ENCODE results near the gene BMPR2. TPM values are rescaled to one million over a fixed set of nuclear protein-coding genes. Genes with fewer than 3 reads are reported as not detected.

Gene BMPR2
- total RNA-seq, 1 experiment from 2014 or later: 12.8 TPM

GRCh38 chr2:202486351-202486750 is 110.2 kb downstream of the BMPR2 start:
- ATAC-seq (no peak), DNase-seq (ENCODE audit: low read depth, low spot score) (no peak)
- H4K20me1 ChIP-seq (ENCODE audit: insufficient read depth): no peaks in the 10 kb centered on the region
- BruUV-seq (replicated peaks): no TSS peak
- no peaks in the 10 kb centered on the region for H3K79me2 ChIP-seq (ENCODE audit: insufficient read depth, low read length)
- no peak overlapping the region for H3K27ac ChIP-seq (ENCODE audit: low read depth, low read length)
- H3K36me3 ChIP-seq (ENCODE audit: control insufficient read depth in 1 of 2, insufficient read depth in 2 of 2, low read length in 2 of 2): no peaks in the 10 kb centered on the region
- ChIA-PET POLR2A (no interaction called here), CTCF (no interaction called here), RAD21 (ENCODE audit: low non-redundant PET in 1 of 2, low total read pairs in 2 of 2, uncharacterized antibody in 2 of 2, unreplicated experiment in 2 of 2) (no interaction called here)
- TF ChIP-seq ATF3 (IDR thresholded peaks at IDR 0.05) (no peak), POLR2AphosphoS5 (IDR thresholded peaks at IDR 0.05; ENCODE audit: low read depth, low read length) (no peak), ZFX (IDR thresholded peaks at IDR 0.05) (no peak), MAX (IDR thresholded peaks at IDR 0.05) (no peak), JUND (IDR thresholded peaks at IDR 0.05) (no peak), ZNF274 (IDR thresholded peaks at IDR 0.05; ENCODE audit: low read depth, low read length) (no peak), SIN3A (IDR thresholded peaks at IDR 0.05; ENCODE audit: low read depth) (no peak), FOSL1 (IDR thresholded peaks at IDR 0.05; ENCODE audit: low read depth) (no peak), CEBPB (IDR thresholded peaks at IDR 0.05; ENCODE audit: low read depth) (no peak), SRF (IDR thresholded peaks at IDR 0.05; ENCODE audit: low read depth) (no peak), YY1 (IDR thresholded peaks at IDR 0.05; ENCODE audit: extremely low read depth, insufficient replicate concordance, low read depth, low read length) (no peak), EZH2 (IDR thresholded peaks at IDR 0.05) (no peak), ELF1 (IDR thresholded peaks at IDR 0.05; ENCODE audit: borderline replicate concordance, low read depth) (no peak), RAD21 (IDR thresholded peaks at IDR 0.05; ENCODE audit: low read depth) (no peak), POLR2A (IDR thresholded peaks at IDR 0.05; ENCODE audit: borderline replicate concordance, extremely low read depth, insufficient read depth, insufficient read length) (no peak)
- TF ChIP-seq, protein P1, sequence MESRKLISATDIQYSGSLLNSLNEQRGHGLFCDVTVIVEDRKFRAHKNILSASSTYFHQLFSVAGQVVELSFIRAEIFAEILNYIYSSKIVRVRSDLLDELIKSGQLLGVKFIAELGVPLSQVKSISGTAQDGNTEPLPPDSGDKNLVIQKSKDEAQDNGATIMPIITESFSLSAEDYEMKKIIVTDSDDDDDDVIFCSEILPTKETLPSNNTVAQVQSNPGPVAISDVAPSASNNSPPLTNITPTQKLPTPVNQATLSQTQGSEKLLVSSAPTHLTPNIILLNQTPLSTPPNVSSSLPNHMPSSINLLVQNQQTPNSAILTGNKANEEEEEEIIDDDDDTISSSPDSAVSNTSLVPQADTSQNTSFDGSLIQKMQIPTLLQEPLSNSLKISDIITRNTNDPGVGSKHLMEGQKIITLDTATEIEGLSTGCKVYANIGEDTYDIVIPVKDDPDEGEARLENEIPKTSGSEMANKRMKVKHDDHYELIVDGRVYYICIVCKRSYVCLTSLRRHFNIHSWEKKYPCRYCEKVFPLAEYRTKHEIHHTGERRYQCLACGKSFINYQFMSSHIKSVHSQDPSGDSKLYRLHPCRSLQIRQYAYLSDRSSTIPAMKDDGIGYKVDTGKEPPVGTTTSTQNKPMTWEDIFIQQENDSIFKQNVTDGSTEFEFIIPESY (IDR thresholded peaks at IDR 0.05; ENCODE audit: extremely low read depth, insufficient replicate concordance, low read length): no peak
- TF ChIP-seq, protein P2, sequence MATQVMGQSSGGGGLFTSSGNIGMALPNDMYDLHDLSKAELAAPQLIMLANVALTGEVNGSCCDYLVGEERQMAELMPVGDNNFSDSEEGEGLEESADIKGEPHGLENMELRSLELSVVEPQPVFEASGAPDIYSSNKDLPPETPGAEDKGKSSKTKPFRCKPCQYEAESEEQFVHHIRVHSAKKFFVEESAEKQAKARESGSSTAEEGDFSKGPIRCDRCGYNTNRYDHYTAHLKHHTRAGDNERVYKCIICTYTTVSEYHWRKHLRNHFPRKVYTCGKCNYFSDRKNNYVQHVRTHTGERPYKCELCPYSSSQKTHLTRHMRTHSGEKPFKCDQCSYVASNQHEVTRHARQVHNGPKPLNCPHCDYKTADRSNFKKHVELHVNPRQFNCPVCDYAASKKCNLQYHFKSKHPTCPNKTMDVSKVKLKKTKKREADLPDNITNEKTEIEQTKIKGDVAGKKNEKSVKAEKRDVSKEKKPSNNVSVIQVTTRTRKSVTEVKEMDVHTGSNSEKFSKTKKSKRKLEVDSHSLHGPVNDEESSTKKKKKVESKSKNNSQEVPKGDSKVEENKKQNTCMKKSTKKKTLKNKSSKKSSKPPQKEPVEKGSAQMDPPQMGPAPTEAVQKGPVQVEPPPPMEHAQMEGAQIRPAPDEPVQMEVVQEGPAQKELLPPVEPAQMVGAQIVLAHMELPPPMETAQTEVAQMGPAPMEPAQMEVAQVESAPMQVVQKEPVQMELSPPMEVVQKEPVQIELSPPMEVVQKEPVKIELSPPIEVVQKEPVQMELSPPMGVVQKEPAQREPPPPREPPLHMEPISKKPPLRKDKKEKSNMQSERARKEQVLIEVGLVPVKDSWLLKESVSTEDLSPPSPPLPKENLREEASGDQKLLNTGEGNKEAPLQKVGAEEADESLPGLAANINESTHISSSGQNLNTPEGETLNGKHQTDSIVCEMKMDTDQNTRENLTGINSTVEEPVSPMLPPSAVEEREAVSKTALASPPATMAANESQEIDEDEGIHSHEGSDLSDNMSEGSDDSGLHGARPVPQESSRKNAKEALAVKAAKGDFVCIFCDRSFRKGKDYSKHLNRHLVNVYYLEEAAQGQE (IDR thresholded peaks at IDR 0.05; ENCODE audit: low read depth): no peak
- TF ChIP-seq, protein P3, sequence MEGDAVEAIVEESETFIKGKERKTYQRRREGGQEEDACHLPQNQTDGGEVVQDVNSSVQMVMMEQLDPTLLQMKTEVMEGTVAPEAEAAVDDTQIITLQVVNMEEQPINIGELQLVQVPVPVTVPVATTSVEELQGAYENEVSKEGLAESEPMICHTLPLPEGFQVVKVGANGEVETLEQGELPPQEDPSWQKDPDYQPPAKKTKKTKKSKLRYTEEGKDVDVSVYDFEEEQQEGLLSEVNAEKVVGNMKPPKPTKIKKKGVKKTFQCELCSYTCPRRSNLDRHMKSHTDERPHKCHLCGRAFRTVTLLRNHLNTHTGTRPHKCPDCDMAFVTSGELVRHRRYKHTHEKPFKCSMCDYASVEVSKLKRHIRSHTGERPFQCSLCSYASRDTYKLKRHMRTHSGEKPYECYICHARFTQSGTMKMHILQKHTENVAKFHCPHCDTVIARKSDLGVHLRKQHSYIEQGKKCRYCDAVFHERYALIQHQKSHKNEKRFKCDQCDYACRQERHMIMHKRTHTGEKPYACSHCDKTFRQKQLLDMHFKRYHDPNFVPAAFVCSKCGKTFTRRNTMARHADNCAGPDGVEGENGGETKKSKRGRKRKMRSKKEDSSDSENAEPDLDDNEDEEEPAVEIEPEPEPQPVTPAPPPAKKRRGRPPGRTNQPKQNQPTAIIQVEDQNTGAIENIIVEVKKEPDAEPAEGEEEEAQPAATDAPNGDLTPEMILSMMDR (IDR thresholded peaks at IDR 0.05 in 2 of 3, conservative IDR thresholded peaks at IDR 0.05 in 1 of 3; ENCODE audit: borderline replicate concordance in 1 of 3, insufficient read depth in 1 of 3, low read depth in 2 of 3, low read length in 2 of 3): no peak
- H3K4me1 ChIP-seq (ENCODE audit: control insufficient read depth in 1 of 2, insufficient read depth in 2 of 2, low read length in 2 of 2): no peaks in the 10 kb centered on the region
- H3K4me3 ChIP-seq (replicated peaks in 1 of 2; ENCODE audit: low read depth in 1 of 2, low read length in 2 of 2): no peak overlapping the region
- H3K9ac ChIP-seq (ENCODE audit: low read length): no peak overlapping the region
- intact Hi-C loops (cut with micrococcal nuclease): no loop called here
- no peaks in the 10 kb centered on the region for H3K9me2 ChIP-seq (ENCODE audit: insufficient read depth)
- no peak overlapping the region for H3K4me2 ChIP-seq (ENCODE audit: low read length)
- no peak overlapping the region for H2AFZ ChIP-seq (ENCODE audit: low read depth, low read length, poor library complexity, severe bottlenecking)
- H3K27me3 ChIP-seq (ENCODE audit: insufficient read depth, low read length): no peaks in the 10 kb centered on the region
- H3K9me3 ChIP-seq (ENCODE audit: control insufficient read depth in 1 of 2, insufficient read depth in 1 of 2, low read depth in 1 of 2, low read length in 2 of 2): no peaks in the 10 kb centered on the region

All from HCT116 (cell line).